ENCODE measurements around the gene POR.

POR gene

GRCh38 chr7:75953931-75954330 is 39.0 kb downstream of the POR start:
- DNase-seq (ENCODE audit: low read depth in 2 of 2), result no peak

GRCh38 chr7:75955331-75955955 is 40.5 kb downstream of the POR start:
- DNase-seq (ENCODE audit: low read depth in 2 of 2), result no peak

- DNase-seq (ENCODE audit: low read depth in 2 of 2), result no peak
These were observed 42.2 kb downstream of the POR start for GRCh38 chr7:75957021-75957736.

- no peak for DNase-seq (ENCODE audit: low read depth in 2 of 2)
These were observed 44.0 kb downstream of the POR start for GRCh38 chr7:75958802-75959543.

GRCh38 chr7:75960372-75960771 is 45.4 kb downstream of the POR start:
- DNase-seq (ENCODE audit: low read depth in 2 of 2), result no peak

GRCh38 chr7:75961218-75961617 is 46.3 kb downstream of the POR start:
- DNase-seq (ENCODE audit: low read depth in 2 of 2), result no peak

- no peak for DNase-seq (ENCODE audit: low read depth in 2 of 2)
These were observed 47.8 kb downstream of the POR start for GRCh38 chr7:75962607-75963380.

- no peak for DNase-seq (ENCODE audit: low read depth in 2 of 2)
These were observed 48.5 kb downstream of the POR start for GRCh38 chr7:75963381-75963995.

- DNase-seq (ENCODE audit: low read depth in 2 of 2), result no peak
These were observed 50.7 kb downstream of the POR start for GRCh38 chr7:75965617-75966016.

GRCh38 chr7:75966190-75966961 is 51.4 kb downstream of the POR start:
- DNase-seq (ENCODE audit: low read depth in 2 of 2), result no peak

GRCh38 chr7:75967055-75967454 is 52.1 kb downstream of the POR start:
- no peak for DNase-seq (ENCODE audit: low read depth in 2 of 2)

GRCh38 chr7:75967487-75967997 is 52.6 kb downstream of the POR start:
- DNase-seq (ENCODE audit: low read depth in 2 of 2), result no peak

- no peak for DNase-seq (ENCODE audit: low read depth in 2 of 2)
These were observed 53.1 kb downstream of the POR start for GRCh38 chr7:75968012-75968411.

GRCh38 chr7:75968561-75969001 is 53.6 kb downstream of the POR start:
- DNase-seq (ENCODE audit: low read depth in 2 of 2), result no peak

GRCh38 chr7:75969182-75969581 is 54.2 kb downstream of the POR start:
- no peak for DNase-seq (ENCODE audit: low read depth in 2 of 2)

- DNase-seq (ENCODE audit: low read depth in 2 of 2), result no peak
These were observed 54.9 kb downstream of the POR start for GRCh38 chr7:75969704-75970498.

GRCh38 chr7:75971309-75971960 is 56.5 kb downstream of the POR start:
- no peak for DNase-seq (ENCODE audit: low read depth in 2 of 2)

GRCh38 chr7:75971961-75972763 is 57.2 kb downstream of the POR start:
- DNase-seq (ENCODE audit: low read depth in 2 of 2), result no peak

Data from stimulated activated CD4-positive, alpha-beta T cell treated with anti-CD3 and anti-CD28 coated beads, Interleukin-1b, Interleukin-23, amount 100 ng/mL, for 1 hour (primary cell).